IMR-90 (cell line): Measurements from ENCODE around the gene C14orf93. TPM values are rescaled to one million over a fixed set of nuclear protein-coding genes. Genes with fewer than 3 reads are reported as not detected.

Experiments
- ATAC-seq: fragments of 200-7000 bp; cut with Tn5 transposase; 2 replicates; pipeline ENCODE4 v1.9.1; 2020; ENCODE audit warnings: low read depth, mild to moderate bottlenecking, moderate library complexity
- BruUV-seq: library from RNA; stranded (reverse); fragments of 400-500 nt; replicated peaks from 2 replicates; lab custom pipeline; 2021; lab: Mats Ljungman, UMichigan
- CTCF ChIA-PET: fragments of 300-600 bp; formaldehyde crosslinking; extraction: SDS; loops from one replicate; lab custom pipeline; 2021; ENCODE audit warnings: antibody characterized with exemption; lab: Yijun Ruan, JAX
- POLR2A ChIA-PET: fragments of 300-600 bp; sonication (Branson Sonifier 250); formaldehyde crosslinking; loops from one replicate; lab custom pipeline; 2022; ENCODE audit warnings: antibody characterized with exemption; ENCODE audit not compliant: unreplicated experiment; lab: Charles Lee
- DNase-seq: peaks from one replicate; pipeline ENCODE4 v3.0.0; 2013
- H2AFZ ChIP-seq: replicated peaks from 2 replicates; pipeline ENCODE3; 2013; ENCODE audit warnings: low read length, mild to moderate bottlenecking; ENCODE audit not compliant: poor library complexity
- H2AK5ac ChIP-seq: 2 replicates; pipeline ENCODE4 v1.6.1; 2013; ENCODE audit warnings: low read depth, low read length, inconsistent platforms
- H2AK9ac ChIP-seq: replicated peaks from 2 replicates; pipeline ENCODE3; 2013; ENCODE audit warnings: mild to moderate bottlenecking, low read depth, low read length, moderate library complexity; ENCODE audit not compliant: poor library complexity
- H2BK120ac ChIP-seq: 2 replicates; pipeline ENCODE4 v1.6.1; 2013; ENCODE audit warnings: low read depth, low read length, inconsistent platforms
- H2BK15ac ChIP-seq: 3 replicates; pipeline ENCODE4 v1.6.1; 2013; ENCODE audit warnings: low read depth, low read length, inconsistent platforms
- H2BK20ac ChIP-seq: 2 replicates; pipeline ENCODE4 v1.6.1; 2013; ENCODE audit warnings: low read depth, mild to moderate bottlenecking, inconsistent platforms, low read length, moderate library complexity
- H2BK5ac ChIP-seq: 2 replicates; pipeline ENCODE4 v1.6.1; 2013; ENCODE audit warnings: mild to moderate bottlenecking, low read depth, low read length, inconsistent platforms; ENCODE audit not compliant: poor library complexity, severe bottlenecking
- H3K14ac ChIP-seq: replicated peaks from 2 replicates; pipeline ENCODE4 v1.6.1; 2013; ENCODE audit warnings: low read depth, low read length, inconsistent platforms
- H3K18ac ChIP-seq: 2 replicates; pipeline ENCODE4 v1.6.1; 2013; ENCODE audit warnings: low read depth, low read length, control low read depth
- H3K23ac ChIP-seq: 2 replicates; pipeline ENCODE4 v1.6.1; 2013; ENCODE audit warnings: low read depth, low read length, inconsistent platforms
- H3K27ac ChIP-seq: 2 replicates; pipeline ENCODE4 v1.5.1; 2013; ENCODE audit warnings: mild to moderate bottlenecking, control low read depth, low read length; ENCODE audit not compliant: insufficient read depth
- H3K27me3 ChIP-seq: 2 replicates; pipeline ENCODE4 v1.6.1; 2013; ENCODE audit warnings: low read length; ENCODE audit not compliant: control insufficient read depth, insufficient read depth
- H3K36me3 ChIP-seq: 2 replicates; pipeline ENCODE4 v1.6.1; 2013; ENCODE audit warnings: low read length, mixed read lengths; ENCODE audit not compliant: control insufficient read depth, insufficient read depth
- H3K4ac ChIP-seq: 2 replicates; pipeline ENCODE4 v1.6.1; 2013; ENCODE audit warnings: low read depth, low read length, inconsistent platforms
- H3K4me1 ChIP-seq: 2 replicates; pipeline ENCODE4 v1.6.1; 2013; ENCODE audit warnings: low read length, mixed read lengths; ENCODE audit not compliant: control insufficient read depth, insufficient read depth
- H3K4me2 ChIP-seq: 2 replicates; pipeline ENCODE4 v1.6.1; 2013; ENCODE audit warnings: low read depth, mild to moderate bottlenecking, control low read depth, low read length, moderate library complexity
- H3K4me3 ChIP-seq: 2 replicates; pipeline ENCODE4 v1.5.1; 2013; ENCODE audit warnings: low read depth, mild to moderate bottlenecking, control low read depth, low read length, moderate library complexity; ENCODE audit not compliant: insufficient read depth
- H3K56ac ChIP-seq: 2 replicates; pipeline ENCODE4 v1.6.1; 2013; ENCODE audit warnings: low read length, inconsistent platforms; ENCODE audit not compliant: insufficient read depth; ENCODE audit errors: extremely low read depth
- H3K79me1 ChIP-seq, 2 experiments: 2 replicates each; pipeline ENCODE4 v1.6.1; 2013; ENCODE audit warnings: low read length in 2 of 2, inconsistent platforms in 1 of 2, low read depth in 1 of 2
- H3K9ac ChIP-seq: 2 replicates; pipeline ENCODE4 v1.6.1; 2013; ENCODE audit warnings: low read depth, low read length, control low read depth
- H3K9me1 ChIP-seq: 2 replicates; pipeline ENCODE4 v1.6.1; 2013; ENCODE audit warnings: low read length, inconsistent platforms; ENCODE audit not compliant: insufficient read depth
- H3K9me3 ChIP-seq: 2 replicates; pipeline ENCODE4 v1.6.1; 2013; ENCODE audit warnings: low read length; ENCODE audit not compliant: control insufficient read depth, insufficient read depth
- H4K20me1 ChIP-seq: 2 replicates; pipeline ENCODE4 v1.6.1; 2013; ENCODE audit warnings: low read length, inconsistent platforms; ENCODE audit not compliant: insufficient read depth
- H4K5ac ChIP-seq: 2 replicates; pipeline ENCODE4 v1.6.1; 2013; ENCODE audit warnings: mild to moderate bottlenecking, low read depth, low read length, control low read depth
- H4K8ac ChIP-seq, 2 experiments: 2 replicates each; pipeline ENCODE4 v1.6.1; 2013; ENCODE audit warnings: low read depth in 2 of 2, low read length in 2 of 2, control low read depth in 1 of 2, inconsistent platforms in 1 of 2
- H4K91ac ChIP-seq: 2 replicates; pipeline ENCODE4 v1.6.1; 2013; ENCODE audit warnings: low read depth, low read length, inconsistent platforms; ENCODE audit not compliant: insufficient read depth
- BHLHE40 ChIP-seq: fragments of 150-350 bp; IDR thresholded peaks from 2 replicates; pipeline ENCODE4 v1.6.1; 2016; ENCODE audit warnings: mild to moderate bottlenecking, low read depth, low read length
- CEBPB ChIP-seq: IDR thresholded peaks from 2 replicates; pipeline ENCODE4 v1.6.1; 2012; ENCODE audit warnings: low read depth, low read length, improper control_type of control experiment
- CHD1 ChIP-seq: IDR thresholded peaks from 2 replicates; pipeline ENCODE4 v1.6.1; 2012; ENCODE audit warnings: low read depth, low read length, improper control_type of control experiment
- CTCF ChIP-seq: conservative IDR thresholded peaks from 2 replicates; pipeline ENCODE4 v1.5.1; 2012; ENCODE audit warnings: mild to moderate bottlenecking, low read depth, low read length, improper control_type of control experiment
- FOS ChIP-seq: fragments of 150-350 bp; IDR thresholded peaks from 2 replicates; pipeline ENCODE4 v1.6.1; 2016; ENCODE audit warnings: low read depth, low read length
- MAFK ChIP-seq: IDR thresholded peaks from 2 replicates; pipeline ENCODE4 v1.6.1; 2012; ENCODE audit warnings: low read depth, low read length, improper control_type of control experiment
- MXI1 ChIP-seq: IDR thresholded peaks from 2 replicates; pipeline ENCODE4 v1.6.1; 2012; ENCODE audit warnings: low read depth, mild to moderate bottlenecking, low read length, moderate library complexity, borderline replicate concordance
- NFE2L2 ChIP-seq: fragments of 150-350 bp; IDR thresholded peaks from 2 replicates; pipeline ENCODE4 v1.6.1; 2016; ENCODE audit warnings: low read depth, mild to moderate bottlenecking, low read length
- POLR2A ChIP-seq: IDR thresholded peaks from 2 replicates; pipeline ENCODE4 v1.6.1; 2012; ENCODE audit warnings: mild to moderate bottlenecking, low read depth, low read length
- RAD21 ChIP-seq: IDR thresholded peaks from 2 replicates; pipeline ENCODE4 v1.6.1; 2012; ENCODE audit warnings: low read length, improper control_type of control experiment
- RCOR1 ChIP-seq: IDR thresholded peaks from 2 replicates; pipeline ENCODE4 v1.6.1; 2012; ENCODE audit warnings: mild to moderate bottlenecking, low read length, improper control_type of control experiment; ENCODE audit not compliant: insufficient replicate concordance
- SMC3 ChIP-seq: fragments of 150-350 bp; IDR thresholded peaks from 2 replicates; pipeline ENCODE4 v1.6.1; 2016; ENCODE audit warnings: low read depth, mild to moderate bottlenecking, antibody characterized with exemption, low read length, moderate library complexity
- USF2 ChIP-seq: fragments of 150-350 bp; IDR thresholded peaks from 2 replicates; pipeline ENCODE4 v1.6.1; 2017; ENCODE audit warnings: mild to moderate bottlenecking, antibody characterized with exemption, low read length, low read depth
- WGBS, 2 experiments: methylation state at CpG; one replicate each; pipeline versions ENCODE4 v1.1.5 to v1.1.7; 2013; ENCODE audit warnings: missing lambda C conversion rate in 2 of 2; ENCODE audit not compliant: insufficient read length in 1 of 2; ENCODE audit errors: extremely low coverage in 2 of 2; 5-methylcytosine and 5-hydroxymethylcytosine counted together
- dilution Hi-C: fragments of 300-500 bp; cut with HindIII; formaldehyde crosslinking; loops from one replicate; pipeline ENCODE4 v1.14.3; 2018; ENCODE audit warnings: low sequenced_read_pairs; ENCODE audit not compliant: unreplicated experiment
- in situ Hi-C: fragments of 300-500 bp; cut with MboI; formaldehyde crosslinking; loops from 3 replicates; pipeline ENCODE4 v1.14.3; 2019; ENCODE audit warnings: low sequenced_read_pairs, inconsistent platforms, mixed read lengths
- intact Hi-C: fragments of 100-400 bp; cut with micrococcal nuclease; formaldehyde crosslinking; loops from 2 replicates; pipeline ENCODE4 v1.10.0; 2022
- polyA plus RNA-seq, 3 experiments: library from polyadenylated mRNA; depleted of rRNA; stranded (reverse); fragments of >200 nt; gene quantifications; 2 replicates each; pipeline ENCODE4 v1.2.3, GENCODE V29; 2012; ENCODE audit warnings: low replicate concordance in 1 of 3
- total RNA-seq: library from RNA; depleted of rRNA; stranded (reverse); fragments of >200 nt; gene quantifications from 2 replicates; pipeline ENCODE4 v1.2.3, GENCODE V29; 2012
- TF ChIP-seq, protein P1 (sequence below): fragments of 150-350 bp; IDR thresholded peaks from 2 replicates; pipeline ENCODE4 v1.6.1; 2016; ENCODE audit warnings: low read depth, mild to moderate bottlenecking, low read length, moderate library complexity, borderline replicate concordance

The C14orf93 gene
- total and polyA plus RNA-seq, 2 of the 4 experiments (the other 2 are of a cell fraction) = 5.4 to 5.7 TPM

GRCh38 chr14:23055147-23055550 is 45.2 kb upstream of the C14orf93 start:
- CTCF ChIA-PET = interaction anchor here (1.1 kb wide), 1 partner anchor 69 kb away, joined by 3 read pairs; no protein-coding TSS in a partner anchor
- intact Hi-C loops = no loop called here
- Histone ChIP-seq H3K9me1 (no peaks in the 10 kb centered on the region), H2AFZ (no peak overlapping the region), H3K56ac (no peak overlapping the region), H2BK120ac (no peak overlapping the region), H4K8ac (no peak overlapping the region), H3K27me3 (no peaks in the 10 kb centered on the region), H2BK15ac (no peak overlapping the region), H3K27ac (no peak overlapping the region), H2AK5ac (no peak overlapping the region), H3K4me2 (no peak overlapping the region), H3K4ac (no peak overlapping the region), H3K18ac (no peak overlapping the region), H3K9me3 (no peaks in the 10 kb centered on the region), H3K23ac (no peak overlapping the region), H3K36me3 (peaks cover 16% of the 10 kb centered on the region), H2AK9ac (peak overlapping the region; percentile 23), H4K91ac (no peak overlapping the region), H3K4me1 (peaks cover 11% of the 10 kb centered on the region; the same call in 1 of the 2 replicates), H2BK5ac (no peak overlapping the region), H4K5ac (no peak overlapping the region), H3K14ac (no peak overlapping the region), H4K20me1 (peaks cover 13% of the 10 kb centered on the region), H2BK20ac (no peak overlapping the region), H3K79me1 (peaks cover 0 to 25% of the 10 kb centered on the region in 2 experiments; a peak in 3 of 4 replicates), H3K9ac (no peak overlapping the region), H3K4me3 (no peak overlapping the region)
- no TSS peak for BruUV-seq
- dilution Hi-C loops = no loop called here
- TF ChIP-seq SMC3 (no peak), MXI1 (no peak), MAFK (no peak), USF2 (no peak), FOS (no peak), CTCF (no peak), CEBPB (no peak), NFE2L2 (no peak), RCOR1 (no peak), CHD1 (no peak), RAD21 (no peak), POLR2A (no peak), BHLHE40 (no peak)
- TF ChIP-seq, protein P1, sequence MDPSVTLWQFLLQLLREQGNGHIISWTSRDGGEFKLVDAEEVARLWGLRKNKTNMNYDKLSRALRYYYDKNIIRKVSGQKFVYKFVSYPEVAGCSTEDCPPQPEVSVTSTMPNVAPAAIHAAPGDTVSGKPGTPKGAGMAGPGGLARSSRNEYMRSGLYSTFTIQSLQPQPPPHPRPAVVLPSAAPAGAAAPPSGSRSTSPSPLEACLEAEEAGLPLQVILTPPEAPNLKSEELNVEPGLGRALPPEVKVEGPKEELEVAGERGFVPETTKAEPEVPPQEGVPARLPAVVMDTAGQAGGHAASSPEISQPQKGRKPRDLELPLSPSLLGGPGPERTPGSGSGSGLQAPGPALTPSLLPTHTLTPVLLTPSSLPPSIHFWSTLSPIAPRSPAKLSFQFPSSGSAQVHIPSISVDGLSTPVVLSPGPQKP = no peak
- in situ Hi-C loops = no loop called here
- no peak for ATAC-seq
- DNase-seq = no peak
- 96% methylated on average over 12 of the region's 12 CpGs; no CpG with 5 or more reads in 1 of the 2 experiments for WGBS, 2 experiments
- POLR2A ChIA-PET = no interaction called here
